ENCODE measurements around the gene COG5. TPM values are rescaled to one million over a fixed set of nuclear protein-coding genes. Genes with fewer than 3 reads are reported as not detected.
A peak's percentile ranks its signal among the peaks of the same experiment; 100 is the strongest.

The COG5 gene
- total and polyA plus RNA-seq, 11 donors, result 9.4 to 61.6 (median 42.1) TPM

DNA sequence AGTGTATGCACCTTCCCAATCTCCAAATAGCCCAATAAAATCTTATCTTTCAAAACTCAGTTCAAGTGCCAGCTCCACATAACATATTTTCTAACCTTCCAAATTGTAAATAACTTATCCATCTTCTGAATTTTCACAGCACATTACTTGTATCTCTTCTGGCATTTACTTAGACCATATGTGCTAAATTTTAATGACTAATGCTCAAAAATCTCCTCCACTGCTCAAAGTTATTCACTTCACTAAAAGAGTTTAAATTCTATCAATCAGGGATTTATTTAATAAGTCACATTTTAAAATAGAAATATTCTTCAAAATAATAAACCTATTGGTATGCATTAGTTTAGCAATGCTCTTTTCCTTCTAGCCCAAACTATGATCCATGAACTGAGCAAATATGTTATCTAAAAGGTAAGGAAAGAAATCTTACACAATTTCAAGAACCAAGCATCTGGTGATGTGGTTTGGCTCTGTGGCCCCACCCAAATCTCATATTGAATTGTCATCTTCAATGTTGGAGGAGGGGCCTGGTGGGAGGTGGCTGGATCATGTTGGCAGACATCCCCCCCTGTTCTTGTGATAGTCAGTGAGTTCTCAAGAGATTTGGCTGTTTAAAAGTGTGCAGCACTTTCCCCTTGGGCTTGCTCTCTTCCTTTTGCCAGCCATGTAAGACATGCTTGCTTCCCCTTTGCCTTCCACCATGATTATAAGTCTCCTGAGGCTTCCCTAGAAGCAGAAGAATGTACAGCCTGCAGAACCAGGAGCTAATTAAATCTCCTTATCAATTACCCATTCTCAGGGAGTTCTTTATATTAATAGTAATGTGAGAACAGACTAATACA is 121.9 kb downstream of the COG5 start:
- no peak overlapping the region for H3K4me3 ChIP-seq
- intact Hi-C loops (cut with DNase I), result no loop called here

DNA sequence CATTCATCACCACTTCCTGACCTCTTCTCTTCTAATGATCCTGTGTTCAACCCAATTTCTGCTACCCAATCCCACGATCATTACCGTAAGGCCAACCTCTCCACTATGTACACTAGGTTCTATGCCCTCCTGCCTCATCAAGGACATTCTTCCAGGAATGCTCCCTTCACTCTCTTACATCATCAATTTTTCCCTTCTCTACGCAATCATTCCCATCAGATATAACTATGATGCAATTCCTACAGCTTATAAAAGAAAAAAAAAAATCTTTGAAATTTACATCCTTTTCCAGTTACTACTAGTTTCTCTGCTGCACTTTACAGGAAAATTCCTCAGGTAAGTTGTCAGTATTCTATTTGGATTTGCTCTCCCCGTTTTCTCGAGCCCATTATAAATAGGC is 124.7 kb downstream of the COG5 start:
- no peaks in the 10 kb centered on the region for H3K36me3 ChIP-seq
- DNase-seq (no peak), ATAC-seq (peak in 1 of 4 donors; percentile 24)
- 95 to 96% (median 96%) methylated on average over 5 of the region's 5 CpGs for WGBS, 4 donors
- no peak overlapping the region for H3K4me3 ChIP-seq
- no peaks in the 10 kb centered on the region for H3K27me3 ChIP-seq
- intact Hi-C loops (cut with DNase I), result no loop called here
- no peak overlapping the region for H3K27ac ChIP-seq
- TF ChIP-seq, protein P1, sequence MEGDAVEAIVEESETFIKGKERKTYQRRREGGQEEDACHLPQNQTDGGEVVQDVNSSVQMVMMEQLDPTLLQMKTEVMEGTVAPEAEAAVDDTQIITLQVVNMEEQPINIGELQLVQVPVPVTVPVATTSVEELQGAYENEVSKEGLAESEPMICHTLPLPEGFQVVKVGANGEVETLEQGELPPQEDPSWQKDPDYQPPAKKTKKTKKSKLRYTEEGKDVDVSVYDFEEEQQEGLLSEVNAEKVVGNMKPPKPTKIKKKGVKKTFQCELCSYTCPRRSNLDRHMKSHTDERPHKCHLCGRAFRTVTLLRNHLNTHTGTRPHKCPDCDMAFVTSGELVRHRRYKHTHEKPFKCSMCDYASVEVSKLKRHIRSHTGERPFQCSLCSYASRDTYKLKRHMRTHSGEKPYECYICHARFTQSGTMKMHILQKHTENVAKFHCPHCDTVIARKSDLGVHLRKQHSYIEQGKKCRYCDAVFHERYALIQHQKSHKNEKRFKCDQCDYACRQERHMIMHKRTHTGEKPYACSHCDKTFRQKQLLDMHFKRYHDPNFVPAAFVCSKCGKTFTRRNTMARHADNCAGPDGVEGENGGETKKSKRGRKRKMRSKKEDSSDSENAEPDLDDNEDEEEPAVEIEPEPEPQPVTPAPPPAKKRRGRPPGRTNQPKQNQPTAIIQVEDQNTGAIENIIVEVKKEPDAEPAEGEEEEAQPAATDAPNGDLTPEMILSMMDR (IDR thresholded peaks at IDR 0.05), result no peak
- no peak for TF ChIP-seq POLR2A (IDR thresholded peaks at IDR 0.05)
- H3K9me3 ChIP-seq, result peaks cover 0 to 11% (median 0%) of the 10 kb centered on the region in 12 donors
- peaks cover 0 to 9% (median 0%) of the 10 kb centered on the region in 12 donors for H3K4me1 ChIP-seq

More for the DNA sequence above, 121.9 kb downstream of the COG5 start:
- DNase-seq, result no peak
- H3K27me3 ChIP-seq, result no peaks in the 10 kb centered on the region
- no peak for TF ChIP-seq POLR2A (IDR thresholded peaks at IDR 0.05)
- TF ChIP-seq, protein P1 (IDR thresholded peaks at IDR 0.05), result no peak
- H3K27ac ChIP-seq, result no peak overlapping the region
- peaks cover 0 to 9% (median 0%) of the 10 kb centered on the region in 12 donors for H3K4me1 ChIP-seq
- no peaks in the 10 kb centered on the region for H3K36me3 ChIP-seq
- no peaks in the 10 kb centered on the region for H3K9me3 ChIP-seq
- no peak for ATAC-seq

DNA sequence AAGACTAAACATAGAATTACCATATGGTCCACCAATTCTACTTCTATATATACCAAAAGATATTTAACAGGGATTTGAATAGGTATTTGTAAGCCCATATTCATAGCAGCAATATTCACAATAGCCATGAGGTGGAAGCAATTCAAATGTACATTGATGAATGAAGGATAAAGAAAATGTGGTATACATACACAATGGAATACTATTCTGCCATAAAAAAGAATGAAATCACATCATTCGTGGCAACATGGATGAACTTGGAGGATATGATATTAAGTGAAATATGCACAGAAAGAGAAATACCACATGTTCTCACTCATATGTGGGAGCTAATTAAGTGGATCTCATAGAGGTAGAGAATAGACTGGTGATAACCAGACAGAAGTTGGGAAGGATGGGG is 128.0 kb downstream of the COG5 start:
- 94 to 100% (median 94%) methylated on average over 1 of the region's 1 CpG for WGBS, 4 donors
- TF ChIP-seq, protein P1 (IDR thresholded peaks at IDR 0.05), result no peak
- TF ChIP-seq POLR2A (IDR thresholded peaks at IDR 0.05), result no peak
- Histone ChIP-seq H3K27me3 (no peaks in the 10 kb centered on the region), H3K9me3 (peaks cover 0 to 28% (median 0%) of the 10 kb centered on the region in 12 donors), H3K36me3 (no peaks in the 10 kb centered on the region), H3K4me1 (peaks cover 0 to 4% (median 0%) of the 10 kb centered on the region in 12 donors), H3K4me3 (no peak overlapping the region), H3K27ac (no peak overlapping the region)
- no peak for ATAC-seq
- DNase-seq, result no peak
- intact Hi-C loops (cut with DNase I), result no loop called here

DNA sequence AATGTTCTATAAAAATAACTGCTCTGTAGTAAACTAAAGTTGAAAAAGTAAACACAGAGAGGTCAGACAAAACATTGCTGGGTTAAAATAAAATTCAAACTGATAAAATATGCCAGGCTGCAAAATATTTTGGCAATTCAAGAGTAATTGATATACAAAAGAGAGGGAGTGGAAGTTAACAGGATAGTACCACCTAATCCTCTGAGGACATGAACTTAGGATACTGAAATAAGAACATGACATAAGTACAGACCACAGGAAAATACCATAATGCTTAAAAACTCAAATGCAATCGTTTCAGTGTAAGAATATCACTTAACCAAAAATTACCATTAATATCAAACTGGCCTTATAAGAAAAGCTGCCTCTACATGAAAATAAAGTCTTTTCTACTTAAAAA is 131.5 kb downstream of the COG5 start:
- DNase-seq, result no peak
- 43 to 68% (median 60%) methylated on average over 1 of the region's 1 CpG for WGBS, 4 donors
- Histone ChIP-seq H3K4me3 (no peak overlapping the region), H3K4me1 (peaks cover 0 to 9% (median 0%) of the 10 kb centered on the region in 12 donors), H3K36me3 (no peaks in the 10 kb centered on the region), H3K9me3 (peaks cover 0 to 35% (median 0%) of the 10 kb centered on the region in 12 donors), H3K27ac (no peak overlapping the region), H3K27me3 (no peaks in the 10 kb centered on the region)
- TF ChIP-seq, protein P1 (IDR thresholded peaks at IDR 0.05), result no peak
- TF ChIP-seq POLR2A (IDR thresholded peaks at IDR 0.05), result no peak
- no peak for ATAC-seq
- intact Hi-C loops (cut with DNase I), result no loop called here

Data from heart left ventricle (tissue), 16 donors.